ENCODE results near the gene ABRAXAS1.

The ABRAXAS1 gene

GRCh38 chr4:83440899-83441298, 44.0 kb downstream of the ABRAXAS1 start:
- no peak overlapping the region for H3K4me2 ChIP-seq (ENCODE audit: low read length)
- no peak overlapping the region for H3K9ac ChIP-seq (ENCODE audit: low read depth, low read length)
- peaks cover 12% of the 10 kb centered on the region for H3K36me3 ChIP-seq (ENCODE audit: insufficient read depth, low read length)
- H3K4me3 ChIP-seq (ENCODE audit: low read length) = no peak overlapping the region
- no peaks in the 10 kb centered on the region for H3K9me3 ChIP-seq (replicated peaks; ENCODE audit: low read length)
- no peaks in the 10 kb centered on the region for H3K27me3 ChIP-seq (ENCODE audit: control insufficient read depth, insufficient read depth, low read length)
- no peaks in the 10 kb centered on the region for H3K4me1 ChIP-seq (ENCODE audit: control insufficient read depth, insufficient read depth, low read length)

GRCh38 chr4:83440148-83440814, 44.6 kb downstream of the ABRAXAS1 start:
- no peak overlapping the region for H3K9ac ChIP-seq (ENCODE audit: low read depth, low read length)
- no peaks in the 10 kb centered on the region for H3K27me3 ChIP-seq (ENCODE audit: control insufficient read depth, insufficient read depth, low read length)
- H3K4me3 ChIP-seq (ENCODE audit: low read length) = no peak overlapping the region
- no peaks in the 10 kb centered on the region for H3K4me1 ChIP-seq (ENCODE audit: control insufficient read depth, insufficient read depth, low read length)
- H3K4me2 ChIP-seq (ENCODE audit: low read length) = no peak overlapping the region
- H3K9me3 ChIP-seq (replicated peaks; ENCODE audit: low read length) = no peaks in the 10 kb centered on the region
- peaks cover 12% of the 10 kb centered on the region for H3K36me3 ChIP-seq (ENCODE audit: insufficient read depth, low read length)

- H3K9ac ChIP-seq (ENCODE audit: low read depth, low read length) = no peak overlapping the region
- peaks cover 12% of the 10 kb centered on the region for H3K36me3 ChIP-seq (ENCODE audit: insufficient read depth, low read length)
- H3K4me3 ChIP-seq (ENCODE audit: low read length) = no peak overlapping the region
- H3K4me1 ChIP-seq (ENCODE audit: control insufficient read depth, insufficient read depth, low read length) = no peaks in the 10 kb centered on the region
- H3K9me3 ChIP-seq (replicated peaks; ENCODE audit: low read length) = no peaks in the 10 kb centered on the region
- H3K27me3 ChIP-seq (ENCODE audit: control insufficient read depth, insufficient read depth, low read length) = no peaks in the 10 kb centered on the region
- H3K4me2 ChIP-seq (ENCODE audit: low read length) = no peak overlapping the region
These were observed 46.2 kb downstream of the ABRAXAS1 start for GRCh38 chr4:83438719-83439118.

- no peaks in the 10 kb centered on the region for H3K9me3 ChIP-seq (replicated peaks; ENCODE audit: low read length)
- no peaks in the 10 kb centered on the region for H3K4me1 ChIP-seq (ENCODE audit: control insufficient read depth, insufficient read depth, low read length)
- H3K4me3 ChIP-seq (ENCODE audit: low read length) = no peak overlapping the region
- peaks cover 15% of the 10 kb centered on the region for H3K36me3 ChIP-seq (ENCODE audit: insufficient read depth, low read length)
- no peaks in the 10 kb centered on the region for H3K27me3 ChIP-seq (ENCODE audit: control insufficient read depth, insufficient read depth, low read length)
- H3K4me2 ChIP-seq (ENCODE audit: low read length) = no peak overlapping the region
- H3K9ac ChIP-seq (ENCODE audit: low read depth, low read length) = no peak overlapping the region
These were observed 48.2 kb downstream of the ABRAXAS1 start for GRCh38 chr4:83436680-83437079.

GRCh38 chr4:83431200-83431599, 53.7 kb downstream of the ABRAXAS1 start:
- Histone ChIP-seq H3K27me3 (ENCODE audit: control insufficient read depth, insufficient read depth, low read length) (no peaks in the 10 kb centered on the region), H3K4me2 (ENCODE audit: low read length) (no peak overlapping the region), H3K9ac (ENCODE audit: low read depth, low read length) (no peak overlapping the region), H3K4me3 (ENCODE audit: low read length) (no peak overlapping the region), H3K4me1 (ENCODE audit: control insufficient read depth, insufficient read depth, low read length) (no peaks in the 10 kb centered on the region), H3K36me3 (ENCODE audit: insufficient read depth, low read length) (peaks cover 14% of the 10 kb centered on the region), H3K9me3 (replicated peaks; ENCODE audit: low read length) (no peaks in the 10 kb centered on the region)

GRCh38 chr4:83418211-83418610, 66.7 kb downstream of the ABRAXAS1 start:
- peaks cover 25% of the 10 kb centered on the region for H3K36me3 ChIP-seq (ENCODE audit: insufficient read depth, low read length)
- no peak overlapping the region for H3K4me3 ChIP-seq (ENCODE audit: low read length)
- H3K9me3 ChIP-seq (replicated peaks; ENCODE audit: low read length) = no peaks in the 10 kb centered on the region
- no peak overlapping the region for H3K4me2 ChIP-seq (ENCODE audit: low read length)
- no peak overlapping the region for H3K9ac ChIP-seq (ENCODE audit: low read depth, low read length)
- no peaks in the 10 kb centered on the region for H3K4me1 ChIP-seq (ENCODE audit: control insufficient read depth, insufficient read depth, low read length)
- no peaks in the 10 kb centered on the region for H3K27me3 ChIP-seq (ENCODE audit: control insufficient read depth, insufficient read depth, low read length)

GRCh38 chr4:83417566-83417965, 67.3 kb downstream of the ABRAXAS1 start:
- H3K36me3 ChIP-seq (ENCODE audit: insufficient read depth, low read length) = peaks cover 21% of the 10 kb centered on the region

GRCh38 chr4:83413676-83414075, 71.2 kb downstream of the ABRAXAS1 start:
- Histone ChIP-seq H3K4me3 (ENCODE audit: low read length) (no peak overlapping the region), H3K36me3 (ENCODE audit: insufficient read depth, low read length) (peaks cover 19% of the 10 kb centered on the region), H3K9me3 (replicated peaks; ENCODE audit: low read length) (no peaks in the 10 kb centered on the region), H3K4me1 (ENCODE audit: control insufficient read depth, insufficient read depth, low read length) (no peaks in the 10 kb centered on the region), H3K4me2 (ENCODE audit: low read length) (no peak overlapping the region), H3K27me3 (ENCODE audit: control insufficient read depth, insufficient read depth, low read length) (no peaks in the 10 kb centered on the region), H3K9ac (ENCODE audit: low read depth, low read length) (no peak overlapping the region)

More at GRCh38 chr4:83417566-83417965, 67.3 kb downstream of the ABRAXAS1 start:
- Histone ChIP-seq H3K4me1 (ENCODE audit: control insufficient read depth, insufficient read depth, low read length) (no peaks in the 10 kb centered on the region), H3K4me3 (ENCODE audit: low read length) (no peak overlapping the region), H3K27me3 (ENCODE audit: control insufficient read depth, insufficient read depth, low read length) (no peaks in the 10 kb centered on the region), H3K4me2 (ENCODE audit: low read length) (no peak overlapping the region), H3K9ac (ENCODE audit: low read depth, low read length) (no peak overlapping the region), H3K9me3 (replicated peaks; ENCODE audit: low read length) (no peaks in the 10 kb centered on the region)
